Measurements from ENCODE around the gene EVI5.

DNA sequence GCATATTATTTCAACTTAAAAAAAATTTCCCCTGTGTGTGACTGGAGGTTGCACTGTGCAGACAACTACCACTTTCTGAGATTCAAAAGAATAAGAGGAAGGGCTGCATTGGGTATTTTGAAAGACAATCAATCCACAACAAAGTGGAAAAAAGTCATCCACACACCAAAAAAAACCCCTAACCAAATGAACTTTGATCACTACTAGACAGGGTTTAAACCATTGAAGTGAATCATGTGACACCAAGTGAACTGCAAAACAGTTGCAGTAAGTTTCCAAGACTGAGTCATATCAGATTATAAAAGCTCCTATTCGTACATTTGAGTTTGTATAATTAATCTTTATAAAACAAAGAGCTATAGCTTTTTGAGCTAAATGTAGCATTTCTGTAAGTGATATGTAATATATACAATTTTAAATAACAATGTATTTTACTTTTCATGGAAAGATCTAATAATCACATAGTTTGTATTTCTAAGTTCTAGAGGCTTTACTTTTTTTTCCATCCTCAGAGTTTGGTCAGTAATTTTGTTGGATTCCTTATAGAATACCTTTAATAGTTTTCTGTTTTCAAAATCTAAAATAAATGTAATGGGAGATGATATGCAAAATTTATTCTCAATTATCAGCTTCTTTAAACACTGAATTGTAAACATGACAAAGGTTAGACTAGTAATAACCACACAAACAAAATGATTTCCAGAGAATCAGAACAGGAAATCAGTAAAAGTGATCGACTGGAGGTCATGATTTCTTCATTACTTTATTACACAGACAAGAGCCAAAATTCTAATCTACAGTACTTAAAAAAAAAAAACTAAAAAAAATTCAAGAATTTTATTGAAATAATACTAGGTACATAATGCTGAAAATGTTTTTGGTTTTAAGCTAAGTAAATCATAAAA lies 247.7 kb downstream of the EVI5 start:
- TF ChIP-seq, protein P1, sequence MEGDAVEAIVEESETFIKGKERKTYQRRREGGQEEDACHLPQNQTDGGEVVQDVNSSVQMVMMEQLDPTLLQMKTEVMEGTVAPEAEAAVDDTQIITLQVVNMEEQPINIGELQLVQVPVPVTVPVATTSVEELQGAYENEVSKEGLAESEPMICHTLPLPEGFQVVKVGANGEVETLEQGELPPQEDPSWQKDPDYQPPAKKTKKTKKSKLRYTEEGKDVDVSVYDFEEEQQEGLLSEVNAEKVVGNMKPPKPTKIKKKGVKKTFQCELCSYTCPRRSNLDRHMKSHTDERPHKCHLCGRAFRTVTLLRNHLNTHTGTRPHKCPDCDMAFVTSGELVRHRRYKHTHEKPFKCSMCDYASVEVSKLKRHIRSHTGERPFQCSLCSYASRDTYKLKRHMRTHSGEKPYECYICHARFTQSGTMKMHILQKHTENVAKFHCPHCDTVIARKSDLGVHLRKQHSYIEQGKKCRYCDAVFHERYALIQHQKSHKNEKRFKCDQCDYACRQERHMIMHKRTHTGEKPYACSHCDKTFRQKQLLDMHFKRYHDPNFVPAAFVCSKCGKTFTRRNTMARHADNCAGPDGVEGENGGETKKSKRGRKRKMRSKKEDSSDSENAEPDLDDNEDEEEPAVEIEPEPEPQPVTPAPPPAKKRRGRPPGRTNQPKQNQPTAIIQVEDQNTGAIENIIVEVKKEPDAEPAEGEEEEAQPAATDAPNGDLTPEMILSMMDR (IDR thresholded peaks at IDR 0.05): no peak
- no peak for TF ChIP-seq POLR2A (IDR thresholded peaks at IDR 0.05)

Measured in body of pancreas (tissue), 4 donors.